Gastrocnemius medialis (tissue), 4 donors: ENCODE data around the gene HTATSF1. TPM values are rescaled to one million over a fixed set of nuclear protein-coding genes. Genes with fewer than 3 reads are reported as not detected.

Source experiments
- ATAC-seq, 2 donors: fragments of 150-250 bp; one replicate each; pipeline ENCODE4 v1.9.1; 2016
- DNase-seq, 2 donors: peaks; one replicate each; pipeline ENCODE4 v3.0.0-alpha.2; 2019
- H3K27ac ChIP-seq, 4 donors: fragments of 200-600 bp; sonication (generic); 1 replicate in 1 of 4; 2 replicates in 3 of 4; pipeline ENCODE4 v1.5.1; 2016 to 2018; ENCODE audit warnings: mild to moderate bottlenecking in 2 of 4, moderate library complexity in 1 of 4
- H3K27me3 ChIP-seq, 3 donors: fragments of 200-600 bp; sonication (generic) in 2 of 3; 1 replicate in 1 of 3; 2 replicates in 2 of 3; pipeline versions ENCODE4 v1.5.1 to v1.6.0; 2016 to 2019; ENCODE audit warnings: mild to moderate bottlenecking in 1 of 3, moderate library complexity in 1 of 3
- H3K36me3 ChIP-seq, 2 donors: fragments of 200-600 bp; sonication (generic) in 1 of 2; one replicate each; pipeline ENCODE4 v1.5.1; 2017 to 2018
- H3K4me1 ChIP-seq, 2 donors: fragments of 200-600 bp; sonication (generic) in 1 of 2; one replicate each; pipeline ENCODE4 v1.5.1; 2016 to 2017; ENCODE audit warnings: mild to moderate bottlenecking in 2 of 2
- H3K4me3 ChIP-seq, 4 donors: fragments of 200-600 bp; sonication (generic) in 3 of 4; 1 replicate in 1 of 4; 2 replicates in 3 of 4; pipeline ENCODE4 v1.5.1; 2016 to 2019; ENCODE audit warnings: mild to moderate bottlenecking in 2 of 4
- H3K9me3 ChIP-seq, 3 donors: fragments of 200-600 bp; sonication (generic) in 2 of 3; 1 replicate in 1 of 3; 2 replicates in 2 of 3; pipeline ENCODE4 v1.5.1; 2016 to 2019
- CTCF ChIP-seq, 5 experiments: fragments of 450-650 bp in 3 of 5; fragments of 200-600 bp in 2 of 5; sonication (generic) in 2 of 5; IDR thresholded peaks in 4 of 5; conservative IDR thresholded peaks in 1 of 5; 1 replicate in 4 of 5; 2 replicates in 1 of 5; pipeline ENCODE4 v1.5.1; 2016 to 2019; ENCODE audit warnings: antibody characterized with exemption in 5 of 5, mild to moderate bottlenecking in 3 of 5, moderate library complexity in 3 of 5
- POLR2A ChIP-seq, 2 donors: fragments of 450-650 bp; IDR thresholded peaks; one replicate each; pipeline ENCODE4 v1.6.1; 2017; ENCODE audit warnings: antibody characterized with exemption in 2 of 2, mild to moderate bottlenecking in 2 of 2, moderate library complexity in 2 of 2
- in situ Hi-C, 4 donors: fragments of 200-750 bp; cut with MboI; loops; one replicate each; pipeline versions ENCODE4 v1.15.0 to v1.8.0; 2017; ENCODE audit warnings: low sequenced_read_pairs in 4 of 4
- intact Hi-C: fragments of 100-400 bp; cut with DNase I; formaldehyde crosslinking; loops from one replicate; pipeline ENCODE4 v1.15.1; 2023; ENCODE audit warnings: low total_unique reads
- total RNA-seq, 4 donors: library from RNA; depleted of rRNA; stranded (reverse); fragments of >200 nt; gene quantifications; one replicate each; pipeline versions ENCODE4 v1.1.0 to v1.2.3, GENCODE V29; 2016

The HTATSF1 gene
- total RNA-seq, 4 donors from 2014 or later: 97.5 to 157 (median 114) TPM

- in situ Hi-C loops: loop anchor here in 1 of 4 donors (25.0 kb wide), 2 partner anchors 110 to 485 kb away; no protein-coding TSS in a partner anchor
- TF ChIP-seq POLR2A (IDR thresholded peaks at IDR 0.05): peak; percentile 29 to 45
- TF ChIP-seq CTCF (IDR thresholded peaks at IDR 0.05 in 4 of 5, conservative IDR thresholded peaks at IDR 0.05 in 1 of 5): no peak
- DNase-seq (peak; percentile 65 to 81), ATAC-seq (peak; percentile 89 to 91)
- Histone ChIP-seq H3K27ac (peak overlapping the region; percentile 83 to 96 (median 94)), H3K9me3 (no peaks in the 10 kb centered on the region), H3K36me3 (peaks cover 0 to 10% of the 10 kb centered on the region in 2 donors), H3K27me3 (no peaks in the 10 kb centered on the region), H3K4me3 (peak overlapping the region; percentile 69 to 78 (median 71)), H3K4me1 (peaks cover 11% of the 10 kb centered on the region in 2 donors)
- intact Hi-C loops: loop anchor here (1.0 to 10.0 kb wide), 4 partner anchors 80 to 522 kb away; partner anchors contain the start of genes MAP7D3 and MMGT1
Observed at GRCh38 chrX:136496764-136497555, 432 bp upstream of the HTATSF1 start.

GRCh38 chrX:136519069-136519468 lies 21.7 kb downstream of the HTATSF1 start:
- DNase-seq (no peak), ATAC-seq (no peak)
- in situ Hi-C loops (no loop called here), intact Hi-C loops (no loop called here)
- Histone ChIP-seq H3K9me3 (no peaks in the 10 kb centered on the region), H3K27ac (no peak overlapping the region), H3K36me3 (no peaks in the 10 kb centered on the region), H3K27me3 (no peaks in the 10 kb centered on the region), H3K4me3 (no peak overlapping the region), H3K4me1 (no peaks in the 10 kb centered on the region)
- TF ChIP-seq CTCF (IDR thresholded peaks at IDR 0.05 in 4 of 5, conservative IDR thresholded peaks at IDR 0.05 in 1 of 5) (no peak), POLR2A (IDR thresholded peaks at IDR 0.05) (no peak)

GRCh38 chrX:136523770-136524169 lies 26.4 kb downstream of the HTATSF1 start:
- H3K9me3 ChIP-seq: no peaks in the 10 kb centered on the region
- no peak overlapping the region for H3K27ac ChIP-seq
- ATAC-seq (no peak), DNase-seq (no peak)
- H3K4me1 ChIP-seq: peaks cover 11 to 14% of the 10 kb centered on the region in 2 donors
- in situ Hi-C loops (no loop called here), intact Hi-C loops (loop anchor here (10.0 kb wide), 1 partner anchor 249 kb away; no protein-coding TSS in a partner anchor)
- TF ChIP-seq CTCF (IDR thresholded peaks at IDR 0.05 in 4 of 5, conservative IDR thresholded peaks at IDR 0.05 in 1 of 5) (no peak), POLR2A (IDR thresholded peaks at IDR 0.05) (no peak)
- no peaks in the 10 kb centered on the region for H3K27me3 ChIP-seq
- no peak overlapping the region for H3K4me3 ChIP-seq
- H3K36me3 ChIP-seq: no peaks in the 10 kb centered on the region

- H3K36me3 ChIP-seq: no peaks in the 10 kb centered on the region
- in situ Hi-C loops: no loop called here
- intact Hi-C loops: loop anchor here (10.0 kb wide), 1 partner anchor 251 kb away; no protein-coding TSS in a partner anchor
- no peaks in the 10 kb centered on the region for H3K9me3 ChIP-seq
- peaks cover 11 to 14% of the 10 kb centered on the region in 2 donors for H3K4me1 ChIP-seq
- H3K27me3 ChIP-seq: no peaks in the 10 kb centered on the region
- TF ChIP-seq CTCF (IDR thresholded peaks at IDR 0.05 in 4 of 5, conservative IDR thresholded peaks at IDR 0.05 in 1 of 5): no peak
- TF ChIP-seq POLR2A (IDR thresholded peaks at IDR 0.05): no peak
- no peak overlapping the region for H3K4me3 ChIP-seq
- peak; percentile 95 to 100 for ATAC-seq
- H3K27ac ChIP-seq: peak overlapping the region; percentile 51 to 74 (median 62)
- peak; percentile 61 to 86 for DNase-seq
Observed at GRCh38 chrX:136525738-136526606, 28.6 kb downstream of the HTATSF1 start.
